HepG2 (cell line): ENCODE data around the gene FILIP1.

Source experiments
- ATF2 ChIP-seq: sonication (generic); formaldehyde crosslinking; IDR thresholded peaks from 2 replicates; pipeline ENCODE4 v1.4.0; 2020; ENCODE audit warnings: missing genetic modification reagents
- BHLHE40 ChIP-seq: IDR thresholded peaks from 2 replicates; pipeline ENCODE4 v1.6.1; 2011; ENCODE audit warnings: low read length, improper control_type of control experiment
- POLR2A ChIP-seq, 2 experiments: IDR thresholded peaks; 2 replicates each; pipeline ENCODE4 v1.6.1; 2011; ENCODE audit warnings: low read depth in 2 of 2, low read length in 2 of 2, mild to moderate bottlenecking in 1 of 2, moderate library complexity in 1 of 2; ENCODE audit not compliant: insufficient read depth in 1 of 2
- SIX1 ChIP-seq: sonication (generic); formaldehyde crosslinking; IDR thresholded peaks from 2 replicates; pipeline ENCODE4 v1.4.0; 2020; ENCODE audit warnings: missing genetic modification reagents, borderline replicate concordance
- YEATS2 ChIP-seq: sonication (generic); formaldehyde crosslinking; IDR thresholded peaks from 2 replicates; pipeline ENCODE4 v1.4.0; 2020; ENCODE audit warnings: missing genetic modification reagents, borderline replicate concordance
- ZNF143 ChIP-seq: sonication (generic); formaldehyde crosslinking; IDR thresholded peaks from 2 replicates; pipeline ENCODE4 v1.4.0; 2020; ENCODE audit warnings: missing genetic modification reagents

- no peak for TF ChIP-seq SIX1 (CRISPR knock-in tag)
- TF ChIP-seq ZNF143 (CRISPR knock-in tag) = no peak
- no peak for TF ChIP-seq YEATS2
- TF ChIP-seq POLR2A (IDR thresholded peaks at IDR 0.05; ENCODE audit: insufficient read depth in 1 of 2, low read depth in 2 of 2, low read length in 2 of 2) = no peak
- TF ChIP-seq ATF2 (CRISPR knock-in tag) = no peak
- TF ChIP-seq BHLHE40 = no peak
Observed at GRCh38 chr6:75349262-75349984, 144.2 kb downstream of the FILIP1 start.
